Fibroblast of lung (primary cell): ENCODE measurements around the gene MIER1.

Source experiments
- CTCF ChIP-seq, 2 donors: IDR thresholded peaks in 1 of 2; conservative IDR thresholded peaks in 1 of 2; 1 replicate in 1 of 2; 2 replicates in 1 of 2; pipeline ENCODE4 v1.5.1; 2011 to 2012; ENCODE audit warnings: low read length in 2 of 2, control low read depth in 1 of 2, inconsistent platforms in 1 of 2, low read depth in 1 of 2, mild to moderate bottlenecking in 1 of 2
- EZH2 ChIP-seq: IDR thresholded peaks from 2 replicates; pipeline ENCODE4 v1.5.1; 2012; ENCODE audit warnings: low read length, control low read depth, mild to moderate bottlenecking; ENCODE audit errors: missing control alignments

- TF ChIP-seq CTCF (conservative IDR thresholded peaks at IDR 0.05 in 1 of 2, IDR thresholded peaks at IDR 0.05 in 1 of 2; ENCODE audit: low read depth in 1 of 2, low read length in 2 of 2) (no peak), EZH2 (no peak)
Observed at GRCh38 chr1:67013573-67013972, 88.8 kb downstream of the MIER1 start.
